ENCODE results near the gene TBL1Y. TPM values are rescaled to one million over a fixed set of nuclear protein-coding genes. Genes with fewer than 3 reads are reported as not detected.

TBL1Y gene
- total RNA-seq, 1 experiment from 2014 or later = not detected

- H3K4me3 Mint-ChIP-seq (ENCODE audit: low read depth, unreplicated experiment) = no peak overlapping the region
- BruUV-seq (replicated peaks) = no TSS peak
- no peaks in the 10 kb centered on the region for H3K9me3 Mint-ChIP-seq (ENCODE audit: low read depth, unreplicated experiment)
- H3K36me3 Mint-ChIP-seq (ENCODE audit: insufficient read depth, unreplicated experiment) = no peaks in the 10 kb centered on the region
- H3K27ac Mint-ChIP-seq (ENCODE audit: unreplicated experiment) = no peak overlapping the region
- no peaks in the 10 kb centered on the region for H3K4me1 Mint-ChIP-seq (ENCODE audit: low read depth, unreplicated experiment)
- no peak for TF ChIP-seq CTCF (IDR thresholded peaks at IDR 0.05; ENCODE audit: unreplicated experiment)
- CTCF ChIA-PET = no interaction called here
- intact Hi-C loops (cut with micrococcal nuclease; ENCODE audit: unreplicated experiment) = no loop called here
- DNase-seq = no peak
- H3K27me3 Mint-ChIP-seq (ENCODE audit: unreplicated experiment) = no peaks in the 10 kb centered on the region
Observed at GRCh38 chrY:7115871-7116270, 205.4 kb downstream of the TBL1Y start.

GRCh38 chrY:7122202-7122601 is 211.7 kb downstream of the TBL1Y start:
- intact Hi-C loops (cut with micrococcal nuclease; ENCODE audit: unreplicated experiment) = no loop called here

GRCh38 chrY:7125136-7126056 is 214.9 kb downstream of the TBL1Y start:
- Mint-ChIP-seq H3K27me3 (ENCODE audit: unreplicated experiment) (no peaks in the 10 kb centered on the region), H3K4me1 (ENCODE audit: low read depth, unreplicated experiment) (no peaks in the 10 kb centered on the region), H3K4me3 (ENCODE audit: low read depth, unreplicated experiment) (no peak overlapping the region), H3K9me3 (ENCODE audit: low read depth, unreplicated experiment) (no peaks in the 10 kb centered on the region), H3K36me3 (ENCODE audit: insufficient read depth, unreplicated experiment) (no peaks in the 10 kb centered on the region), H3K27ac (ENCODE audit: unreplicated experiment) (no peak overlapping the region)
- DNase-seq = no peak
- CTCF ChIA-PET = no interaction called here
- intact Hi-C loops (cut with micrococcal nuclease; ENCODE audit: unreplicated experiment) = no loop called here
- no TSS peak for BruUV-seq (replicated peaks)
- no peak for TF ChIP-seq CTCF (IDR thresholded peaks at IDR 0.05; ENCODE audit: unreplicated experiment)

More at GRCh38 chrY:7122202-7122601, 211.7 kb downstream of the TBL1Y start:
- no peaks in the 10 kb centered on the region for H3K27me3 Mint-ChIP-seq (ENCODE audit: unreplicated experiment)
- DNase-seq = no peak
- no peaks in the 10 kb centered on the region for H3K36me3 Mint-ChIP-seq (ENCODE audit: insufficient read depth, unreplicated experiment)
- no peak overlapping the region for H3K4me3 Mint-ChIP-seq (ENCODE audit: low read depth, unreplicated experiment)
- no peaks in the 10 kb centered on the region for H3K4me1 Mint-ChIP-seq (ENCODE audit: low read depth, unreplicated experiment)
- CTCF ChIA-PET = no interaction called here
- H3K9me3 Mint-ChIP-seq (ENCODE audit: low read depth, unreplicated experiment) = no peaks in the 10 kb centered on the region
- H3K27ac Mint-ChIP-seq (ENCODE audit: unreplicated experiment) = no peak overlapping the region
- no TSS peak for BruUV-seq (replicated peaks)
- no peak for TF ChIP-seq CTCF (IDR thresholded peaks at IDR 0.05; ENCODE audit: unreplicated experiment)

GRCh38 chrY:7128211-7128610 is 217.7 kb downstream of the TBL1Y start:
- no peak for TF ChIP-seq CTCF (IDR thresholded peaks at IDR 0.05; ENCODE audit: unreplicated experiment)
- CTCF ChIA-PET = no interaction called here
- Mint-ChIP-seq H3K4me1 (ENCODE audit: low read depth, unreplicated experiment) (no peaks in the 10 kb centered on the region), H3K27me3 (ENCODE audit: unreplicated experiment) (no peaks in the 10 kb centered on the region), H3K4me3 (ENCODE audit: low read depth, unreplicated experiment) (no peak overlapping the region), H3K9me3 (ENCODE audit: low read depth, unreplicated experiment) (no peaks in the 10 kb centered on the region), H3K27ac (ENCODE audit: unreplicated experiment) (no peak overlapping the region), H3K36me3 (ENCODE audit: insufficient read depth, unreplicated experiment) (no peaks in the 10 kb centered on the region)
- DNase-seq = no peak
- no TSS peak for BruUV-seq (replicated peaks)
- intact Hi-C loops (cut with micrococcal nuclease; ENCODE audit: unreplicated experiment) = no loop called here

Other genes starting within 250 kb of the TBL1Y start
- not detected in 2 replicates for gene AMELY, start 1.1 kb downstream of the TBL1Y start, total RNA-seq (2022)

All from Calu3 (cell line).